Skeletal muscle tissue (tissue), 4 donors: ENCODE data around the gene EIF4B. TPM values are rescaled to one million over a fixed set of nuclear protein-coding genes. Genes with fewer than 3 reads are reported as not detected.

Experiments
- H3K27ac ChIP-seq: one replicate; pipeline ENCODE4 v1.7.0; 2013; ENCODE audit warnings: mild to moderate bottlenecking, low read depth, low read length, inconsistent platforms
- H3K27me3 ChIP-seq, 3 donors: one replicate each; pipeline ENCODE4 v1.7.0; 2013; ENCODE audit warnings: low read length in 3 of 3; ENCODE audit not compliant: control insufficient read depth in 3 of 3, insufficient read depth in 3 of 3
- H3K36me3 ChIP-seq, 3 donors: one replicate each; pipeline ENCODE4 v1.7.0; 2013; ENCODE audit warnings: low read length in 3 of 3; ENCODE audit not compliant: control insufficient read depth in 3 of 3, insufficient read depth in 3 of 3
- H3K4me1 ChIP-seq, 3 donors: one replicate each; pipeline ENCODE4 v1.7.0; 2013; ENCODE audit warnings: low read length in 3 of 3, mild to moderate bottlenecking in 3 of 3; ENCODE audit not compliant: control insufficient read depth in 3 of 3, insufficient read depth in 3 of 3
- H3K4me3 ChIP-seq, 3 donors: one replicate each; pipeline ENCODE4 v1.7.0; 2013; ENCODE audit warnings: low read length in 3 of 3
- H3K9ac ChIP-seq, 3 donors: one replicate each; pipeline ENCODE4 v1.7.0; 2013; ENCODE audit warnings: low read length in 3 of 3, mild to moderate bottlenecking in 3 of 3, moderate library complexity in 2 of 3, low read depth in 1 of 3
- H3K9me3 ChIP-seq, 3 donors: one replicate each; pipeline ENCODE4 v1.7.0; 2013; ENCODE audit warnings: low read length in 3 of 3; ENCODE audit not compliant: control insufficient read depth in 3 of 3
- total RNA-seq: library from RNA; depleted of rRNA; stranded (reverse); fragments of >200 nt; gene quantifications from one replicate; pipeline ENCODE4 v1.2.3, GENCODE V29; 2014
- donor health status: Osteomylitis.

EIF4B gene
- total RNA-seq, 1 donor from 2014 or later: 1,005 TPM

DNA sequence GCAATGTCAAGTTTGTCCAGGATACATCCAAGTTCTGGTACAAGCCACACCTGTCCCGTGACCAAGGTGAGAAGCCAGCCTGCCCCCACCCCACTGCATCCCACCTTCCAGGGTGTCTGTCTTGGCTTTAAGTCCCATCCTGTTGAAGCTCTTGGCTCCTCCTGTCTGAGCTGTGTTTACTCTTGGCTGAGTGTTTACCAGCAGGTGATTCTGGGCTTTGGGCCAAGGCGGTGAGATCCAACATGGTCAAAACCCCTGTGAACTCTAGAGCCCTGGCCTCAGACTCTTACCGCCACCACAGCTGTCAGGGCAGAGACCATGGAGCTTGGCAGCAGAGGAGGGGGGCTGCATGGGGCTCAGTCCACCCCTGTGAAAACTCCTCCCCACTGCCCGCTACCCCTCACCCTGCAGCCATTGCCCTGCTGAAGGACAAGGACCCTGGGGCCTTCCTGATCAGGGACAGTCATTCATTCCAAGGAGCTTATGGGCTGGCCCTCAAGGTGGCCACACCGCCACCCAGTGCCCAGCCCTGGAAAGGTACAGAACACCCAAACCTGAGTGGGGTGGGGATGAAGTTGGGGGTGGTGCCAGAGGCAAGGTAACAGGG lies 55.3 kb downstream of the EIF4B start:
- Histone ChIP-seq H3K27ac (peak overlapping the region; percentile 38), H3K36me3 (peaks cover 60 to 70% (median 69%) of the 10 kb centered on the region in 3 donors), H3K4me1 (peaks cover 60 to 83% (median 64%) of the 10 kb centered on the region in 3 donors)

DNA sequence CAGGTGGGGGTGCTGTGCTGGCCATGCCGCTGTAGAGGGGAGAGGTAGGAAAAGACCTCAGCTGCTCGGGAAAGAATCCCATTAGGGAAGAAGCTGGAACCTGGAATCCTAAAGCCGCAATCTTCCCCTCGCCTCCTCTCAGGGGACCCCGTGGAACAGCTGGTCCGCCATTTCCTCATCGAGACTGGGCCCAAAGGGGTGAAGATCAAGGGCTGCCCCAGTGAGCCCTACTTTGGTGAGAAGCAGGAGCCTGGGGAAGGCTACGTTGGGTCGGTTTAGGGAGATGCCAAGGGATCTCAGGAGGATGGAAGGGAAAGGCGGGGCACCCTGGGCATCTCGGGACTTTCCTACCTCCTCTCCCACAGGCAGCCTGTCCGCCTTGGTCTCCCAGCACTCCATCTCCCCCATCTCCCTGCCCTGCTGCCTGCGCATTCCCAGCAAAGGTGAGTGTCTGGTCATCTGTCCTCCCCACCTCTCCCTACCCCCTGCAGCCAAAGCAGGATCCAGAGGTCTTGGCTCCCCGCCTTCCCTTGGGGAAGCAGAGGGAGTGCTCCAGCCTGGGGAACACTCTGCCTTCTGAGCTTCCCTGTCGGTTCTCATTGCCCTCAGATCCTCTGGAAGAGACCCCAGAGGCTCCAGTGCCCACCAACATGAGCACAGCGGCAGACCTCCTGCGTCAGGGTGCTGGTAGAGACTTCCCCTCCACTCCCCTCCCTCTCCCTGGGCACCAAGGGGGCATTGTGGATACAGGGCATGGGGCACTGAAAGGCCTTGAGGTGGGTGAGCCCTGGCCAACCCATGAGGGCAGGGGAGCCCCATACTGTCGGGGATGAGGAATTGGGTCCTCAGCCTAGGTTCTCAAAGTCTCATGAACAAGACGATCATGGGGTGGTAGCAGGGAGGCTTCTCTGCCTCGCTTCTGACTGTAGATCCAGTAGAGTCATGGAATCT lies 56.0 kb downstream of the EIF4B start:
- H3K4me3 ChIP-seq: no peak overlapping the region
- peaks cover 62 to 82% (median 66%) of the 10 kb centered on the region in 3 donors for H3K4me1 ChIP-seq
- H3K27ac ChIP-seq: peak overlapping the region; percentile 38
- peaks cover 53 to 64% (median 63%) of the 10 kb centered on the region in 3 donors for H3K36me3 ChIP-seq
- no peaks in the 10 kb centered on the region for H3K9me3 ChIP-seq
- H3K27me3 ChIP-seq: no peaks in the 10 kb centered on the region
- peak overlapping the region; percentile 14 to 40 (median 33) for H3K9ac ChIP-seq

More for the DNA sequence above, 55.3 kb downstream of the EIF4B start:
- no peaks in the 10 kb centered on the region for H3K27me3 ChIP-seq
- no peaks in the 10 kb centered on the region for H3K9me3 ChIP-seq
- no peak overlapping the region for H3K4me3 ChIP-seq
- H3K9ac ChIP-seq: peak overlapping the region; percentile 33 to 51 (median 45)

GRCh38 chr12:53062977-53063707 lies 56.9 kb downstream of the EIF4B start:
- Histone ChIP-seq H3K27me3 (no peaks in the 10 kb centered on the region), H3K4me3 (no peak overlapping the region), H3K27ac (peak overlapping the region; percentile 38), H3K9me3 (no peaks in the 10 kb centered on the region), H3K4me1 (peaks cover 62 to 73% (median 64%) of the 10 kb centered on the region in 3 donors), H3K36me3 (peaks cover 52 to 58% (median 54%) of the 10 kb centered on the region in 3 donors), H3K9ac (peak overlapping the region in 1 of 3 donors; percentile 40)

GRCh38 chr12:53063708-53064612 lies 57.7 kb downstream of the EIF4B start:
- Histone ChIP-seq H3K4me3 (peak overlapping the region in 1 of 3 donors; percentile 7), H3K4me1 (peaks cover 64 to 73% (median 70%) of the 10 kb centered on the region in 3 donors), H3K27me3 (no peaks in the 10 kb centered on the region), H3K9ac (peak overlapping the region in 1 of 3 donors; percentile 50), H3K9me3 (no peaks in the 10 kb centered on the region), H3K27ac (peak overlapping the region; percentile 58), H3K36me3 (peaks cover 49 to 53% (median 51%) of the 10 kb centered on the region in 3 donors)

DNA sequence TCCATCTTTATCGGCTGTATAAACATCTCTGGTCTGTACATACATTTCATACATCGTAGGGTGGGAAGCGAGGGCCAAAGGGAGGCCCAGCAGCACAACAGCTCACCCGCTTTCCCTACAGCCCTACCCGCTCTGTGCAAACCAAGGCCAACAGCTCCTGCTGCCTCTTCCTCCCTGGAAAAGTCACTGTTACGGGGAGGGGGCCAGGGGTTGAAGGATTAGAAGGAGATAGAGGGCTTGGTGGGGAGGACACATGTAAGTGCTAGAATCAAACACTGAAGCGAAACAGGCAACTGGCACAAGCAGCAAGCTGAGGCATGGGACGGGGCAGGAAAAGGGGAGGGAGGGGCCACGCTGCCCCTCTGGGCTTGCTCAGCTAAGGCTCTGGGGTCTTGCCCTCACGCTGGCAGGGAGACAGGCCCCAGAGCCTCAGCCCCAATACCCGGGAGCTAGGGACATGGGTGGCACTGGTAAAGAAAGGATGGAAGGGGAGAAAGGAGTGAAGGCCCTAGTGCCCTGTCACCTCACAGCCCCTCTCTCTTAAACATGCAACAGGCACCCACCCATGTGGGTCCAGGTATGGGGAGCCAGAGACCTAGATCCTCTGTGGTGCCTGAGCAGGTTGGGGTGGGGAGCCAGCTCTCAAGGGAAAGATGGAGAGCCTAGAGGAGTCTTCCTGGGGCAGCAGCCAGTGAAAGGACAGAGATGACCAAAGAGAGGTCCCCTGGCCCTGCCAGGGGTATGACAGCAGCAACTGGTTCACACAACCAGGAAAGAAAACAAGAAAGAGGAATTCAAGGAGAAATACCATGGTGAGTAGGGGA lies 58.6 kb downstream of the EIF4B start:
- peak overlapping the region; percentile 58 for H3K27ac ChIP-seq
- H3K9ac ChIP-seq: peak overlapping the region in 1 of 3 donors; percentile 50
- peaks cover 72 to 77% (median 73%) of the 10 kb centered on the region in 3 donors for H3K4me1 ChIP-seq
- peaks cover 44 to 47% (median 45%) of the 10 kb centered on the region in 3 donors for H3K36me3 ChIP-seq
- H3K9me3 ChIP-seq: no peaks in the 10 kb centered on the region
- H3K27me3 ChIP-seq: no peaks in the 10 kb centered on the region
- H3K4me3 ChIP-seq: no peak overlapping the region

DNA sequence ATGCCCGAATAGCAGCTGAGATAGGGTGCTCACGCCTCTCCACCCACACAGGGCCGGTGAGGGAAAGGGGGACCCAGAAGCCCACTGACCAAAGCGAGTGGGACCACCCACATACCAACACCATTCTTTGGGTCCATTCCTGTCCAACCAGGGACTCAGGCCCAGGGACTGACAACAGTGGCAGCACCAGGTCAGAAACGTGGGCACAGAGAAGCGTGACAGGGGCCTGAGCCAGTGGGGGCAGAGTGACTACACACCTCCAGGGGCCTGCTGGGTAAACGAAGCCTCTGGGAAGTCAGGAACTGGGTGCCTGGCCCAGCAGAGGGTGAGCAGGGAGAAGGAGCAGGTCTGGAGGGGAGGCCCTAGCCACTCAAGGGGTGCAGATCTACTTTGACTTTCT lies 59.2 kb downstream of the EIF4B start:
- H3K36me3 ChIP-seq: peaks cover 39 to 41% (median 40%) of the 10 kb centered on the region in 3 donors
- no peaks in the 10 kb centered on the region for H3K27me3 ChIP-seq
- H3K4me1 ChIP-seq: peaks cover 70 to 76% (median 73%) of the 10 kb centered on the region in 3 donors
- peak overlapping the region; percentile 58 for H3K27ac ChIP-seq
- H3K9me3 ChIP-seq: no peaks in the 10 kb centered on the region
- peak overlapping the region in 1 of 3 donors; percentile 67 for H3K4me3 ChIP-seq
- H3K9ac ChIP-seq: peak overlapping the region in 1 of 3 donors; percentile 68

DNA sequence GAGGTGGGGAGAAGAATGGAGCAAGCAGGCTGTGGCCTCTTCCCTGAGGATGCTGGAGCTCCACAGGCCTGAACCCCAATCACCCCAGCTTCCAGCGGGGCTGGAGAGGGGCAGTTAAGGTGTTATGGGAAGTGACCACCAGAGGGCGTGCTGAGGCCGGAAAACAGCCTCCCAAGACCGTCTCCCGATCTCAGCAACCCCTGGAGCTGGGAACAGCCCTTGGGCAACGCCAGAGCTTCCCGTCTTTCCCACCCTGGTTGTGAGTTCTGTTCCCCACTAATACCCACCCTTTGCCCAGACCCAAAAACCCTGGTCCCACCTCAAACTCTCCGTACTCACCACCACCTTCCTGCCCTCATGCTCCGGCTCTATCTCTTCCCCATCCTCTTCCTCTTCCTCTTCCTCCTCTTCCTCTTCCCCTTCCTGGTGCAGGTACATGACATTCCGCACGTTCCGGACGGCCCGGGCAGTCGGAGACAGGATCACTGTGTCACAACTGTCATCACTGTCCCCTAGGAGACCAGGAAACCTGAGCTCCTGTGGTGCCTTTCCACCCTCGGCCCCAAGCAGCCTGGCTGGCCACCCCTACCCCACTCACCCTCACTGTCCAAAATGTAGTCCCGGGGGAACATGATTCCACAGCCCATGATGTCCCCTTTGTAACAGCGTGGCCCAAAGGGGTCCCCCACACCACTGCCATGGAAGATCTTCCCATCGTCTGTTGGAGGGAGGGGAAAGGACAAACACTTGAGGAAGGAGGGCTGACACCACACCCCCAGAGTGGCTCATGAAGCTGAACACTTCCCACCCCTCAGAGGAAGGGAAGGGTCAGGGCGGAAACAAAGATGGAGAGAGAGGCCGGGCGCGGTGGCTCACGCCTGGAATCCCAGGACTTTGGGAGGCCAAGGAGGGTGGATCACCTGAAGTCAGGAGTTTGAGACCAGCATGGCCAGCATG lies 60.0 kb downstream of the EIF4B start:
- Histone ChIP-seq H3K4me3 (peak overlapping the region; percentile 9 to 67 (median 45)), H3K4me1 (peaks cover 67 to 73% (median 72%) of the 10 kb centered on the region in 3 donors)

More for the DNA sequence above, 60.0 kb downstream of the EIF4B start:
- H3K9ac ChIP-seq: peak overlapping the region; percentile 32 to 68 (median 63)
- H3K27me3 ChIP-seq: no peaks in the 10 kb centered on the region
- no peaks in the 10 kb centered on the region for H3K9me3 ChIP-seq
- H3K36me3 ChIP-seq: peaks cover 38 to 39% (median 39%) of the 10 kb centered on the region in 3 donors
- H3K27ac ChIP-seq: peak overlapping the region; percentile 75
